Measurements from ENCODE around the gene TTLL3.
A peak's percentile ranks its signal among the peaks of the same experiment; 100 is the strongest.

- TF ChIP-seq CTCF (IDR thresholded peaks at IDR 0.05) (no peak), POLR2A (IDR thresholded peaks at IDR 0.05) (peak in 1 of 2 donors; percentile 59)
Observed at GRCh38 chr3:9791790-9792404, 18.2 kb upstream of the TTLL3 start.
